Keratinocyte (primary cell): ENCODE measurements around the gene MTOR. TPM values are rescaled to one million over a fixed set of nuclear protein-coding genes. Genes with fewer than 3 reads are reported as not detected.

ENCODE experiments used
- DNase-seq: peaks from one replicate; pipeline ENCODE4 v3.0.0-alpha.2; 2011; ENCODE audit warnings: low read depth, missing footprints, low spot score
- FAIRE-seq: peaks from 2 replicates; lab custom pipeline; 2011; peaks lifted over from hg19 to GRCh38; lab: Jason Lieb, UNC
- H2AFZ ChIP-seq: 2 replicates; pipeline ENCODE4 v1.6.0; 2012; ENCODE audit warnings: low read length, control low read depth, inconsistent platforms; ENCODE audit not compliant: control insufficient read depth
- H3K27ac ChIP-seq: 2 replicates; pipeline ENCODE4 v1.5.1; 2011; ENCODE audit warnings: low read length; ENCODE audit not compliant: control insufficient read depth, insufficient read depth
- H3K27me3 ChIP-seq: 3 replicates; pipeline ENCODE4 v1.6.0; 2011; ENCODE audit warnings: low read length; ENCODE audit not compliant: control insufficient read depth, insufficient read depth; ENCODE audit errors: extremely low read depth
- H3K36me3 ChIP-seq, 2 experiments: 2 replicates in 1 of 2; 3 replicates in 1 of 2; pipeline ENCODE4 v1.5.1; 2011; ENCODE audit warnings: low read length in 2 of 2, mild to moderate bottlenecking in 1 of 2; ENCODE audit not compliant: control insufficient read depth in 2 of 2, insufficient read depth in 2 of 2; ENCODE audit errors: extremely low read depth in 1 of 2
- H3K4me1 ChIP-seq: 3 replicates; pipeline ENCODE4 v1.5.1; 2011; ENCODE audit warnings: low read length; ENCODE audit not compliant: control insufficient read depth, insufficient read depth; ENCODE audit errors: extremely low read depth
- H3K4me2 ChIP-seq: 3 replicates; pipeline ENCODE4 v1.6.0; 2011; ENCODE audit warnings: low read depth, low read length; ENCODE audit not compliant: control insufficient read depth, insufficient read depth; ENCODE audit errors: extremely low read depth
- H3K4me3 ChIP-seq, 3 experiments: fragments of 200-600 bp in 1 of 3; sonication (generic) in 1 of 3; 2 replicates in 2 of 3; 3 replicates in 1 of 3; pipeline ENCODE4 v1.5.1; 2011 to 2016; ENCODE audit warnings: low read length in 3 of 3, mild to moderate bottlenecking in 3 of 3, control low read depth in 2 of 3, inconsistent platforms in 1 of 3, low read depth in 1 of 3, mixed read lengths in 1 of 3, mixed run types in 1 of 3, moderate library complexity in 1 of 3; ENCODE audit not compliant: control insufficient read depth in 2 of 3, insufficient read depth in 2 of 3; ENCODE audit errors: extremely low read depth in 1 of 3
- H3K79me2 ChIP-seq: 2 replicates; pipeline ENCODE4 v1.6.0; 2012; ENCODE audit warnings: low read length; ENCODE audit not compliant: control insufficient read depth, insufficient read depth
- H3K9ac ChIP-seq: 3 replicates; pipeline ENCODE4 v1.6.0; 2011; ENCODE audit warnings: low read length; ENCODE audit not compliant: control insufficient read depth, insufficient read depth; ENCODE audit errors: extremely low read depth
- H3K9me1 ChIP-seq: 3 replicates; pipeline ENCODE4 v1.6.0; 2011; ENCODE audit warnings: low read length; ENCODE audit not compliant: control insufficient read depth, insufficient read depth; ENCODE audit errors: extremely low read depth
- H3K9me3 ChIP-seq: 2 replicates; pipeline ENCODE4 v1.5.1; 2012; ENCODE audit warnings: low read depth, low read length; ENCODE audit not compliant: control insufficient read depth
- H4K20me1 ChIP-seq: 3 replicates; pipeline ENCODE4 v1.6.0; 2011; ENCODE audit warnings: low read length; ENCODE audit not compliant: control insufficient read depth, insufficient read depth; ENCODE audit errors: extremely low read depth
- EZH2 ChIP-seq: IDR thresholded peaks from one replicate; pipeline ENCODE4 v1.6.1; 2012; ENCODE audit warnings: inconsistent platforms, mild to moderate bottlenecking, low read length, moderate library complexity
- dilution Hi-C: fragments of 300-500 bp; cut with MboI; formaldehyde crosslinking; loops from one replicate; pipeline ENCODE4 v1.7.0; 2020; ENCODE audit warnings: low sequenced_read_pairs; ENCODE audit not compliant: extremely low pct_ligation_motif_present
- polyA plus RNA-seq, 5 experiments: library from polyadenylated mRNA; depleted of rRNA in 3 of 5; stranded (reverse) in 3 of 5; stranded (forward) in 1 of 5; unstranded in 1 of 5; fragments of >200 nt; gene quantifications; 1 replicate in 1 of 5; 2 replicates in 3 of 5; 3 replicates in 1 of 5; pipeline versions ENCODE4 v1.2.1 to v1.2.3, GENCODE V29; 2011 to 2012; ENCODE audit warnings: missing spikeins in 2 of 5, low read depth in 1 of 5, low replicate concordance in 1 of 5
- TF ChIP-seq, protein P1 (sequence below), 3 experiments: IDR thresholded peaks in 1 of 3; conservative IDR thresholded peaks in 1 of 3; optimal IDR thresholded peaks in 1 of 3; 2 replicates in 2 of 3; 3 replicates in 1 of 3; pipeline versions ENCODE3 to v1.5.1; 2011; ENCODE audit warnings: low read length in 3 of 3, mild to moderate bottlenecking in 3 of 3, moderate library complexity in 2 of 3, control low read depth in 1 of 3, inconsistent platforms in 1 of 3; ENCODE audit not compliant: insufficient read depth in 2 of 3; ENCODE audit errors: extremely low read depth in 1 of 3

Gene MTOR
- polyA plus RNA-seq, 1 donor (not counting 4 experiments of a cell fraction or from before 2014, with no cell fraction given) = 31.5 TPM

DNA sequence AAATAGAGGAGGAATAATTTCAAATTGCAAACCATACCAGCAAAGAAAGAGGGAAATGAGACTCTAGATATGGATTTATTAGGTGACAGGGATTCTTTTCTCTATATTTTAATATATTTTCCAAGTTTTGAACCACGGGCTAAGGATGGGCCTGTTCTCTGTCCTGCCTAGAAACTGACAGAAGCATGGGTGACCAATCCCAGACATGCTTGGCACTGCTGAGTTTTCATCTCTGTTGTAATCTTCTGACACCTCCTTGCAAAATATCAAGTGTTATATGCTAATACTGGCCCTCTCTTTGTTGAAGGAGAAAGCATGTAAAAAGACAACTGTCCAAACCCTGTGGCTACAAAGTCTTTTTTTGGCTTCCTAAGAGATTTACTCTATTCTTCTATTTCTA is 74.0 kb downstream of the MTOR start:
- Histone ChIP-seq H3K4me3 (no peak overlapping the region), H3K9me1 (no peaks in the 10 kb centered on the region), H3K79me2 (no peaks in the 10 kb centered on the region), H4K20me1 (peaks cover 3% of the 10 kb centered on the region), H3K9me3 (no peaks in the 10 kb centered on the region), H3K9ac (no peak overlapping the region), H3K36me3 (peaks cover 12 to 19% of the 10 kb centered on the region in 2 experiments), H3K4me2 (no peak overlapping the region), H3K27me3 (no peaks in the 10 kb centered on the region), H3K27ac (no peak overlapping the region), H3K4me1 (no peaks in the 10 kb centered on the region), H2AFZ (no peak overlapping the region)
- DNase-seq (no peak), FAIRE-seq (no peak)
- TF ChIP-seq EZH2 = no peak
- TF ChIP-seq, protein P1, sequence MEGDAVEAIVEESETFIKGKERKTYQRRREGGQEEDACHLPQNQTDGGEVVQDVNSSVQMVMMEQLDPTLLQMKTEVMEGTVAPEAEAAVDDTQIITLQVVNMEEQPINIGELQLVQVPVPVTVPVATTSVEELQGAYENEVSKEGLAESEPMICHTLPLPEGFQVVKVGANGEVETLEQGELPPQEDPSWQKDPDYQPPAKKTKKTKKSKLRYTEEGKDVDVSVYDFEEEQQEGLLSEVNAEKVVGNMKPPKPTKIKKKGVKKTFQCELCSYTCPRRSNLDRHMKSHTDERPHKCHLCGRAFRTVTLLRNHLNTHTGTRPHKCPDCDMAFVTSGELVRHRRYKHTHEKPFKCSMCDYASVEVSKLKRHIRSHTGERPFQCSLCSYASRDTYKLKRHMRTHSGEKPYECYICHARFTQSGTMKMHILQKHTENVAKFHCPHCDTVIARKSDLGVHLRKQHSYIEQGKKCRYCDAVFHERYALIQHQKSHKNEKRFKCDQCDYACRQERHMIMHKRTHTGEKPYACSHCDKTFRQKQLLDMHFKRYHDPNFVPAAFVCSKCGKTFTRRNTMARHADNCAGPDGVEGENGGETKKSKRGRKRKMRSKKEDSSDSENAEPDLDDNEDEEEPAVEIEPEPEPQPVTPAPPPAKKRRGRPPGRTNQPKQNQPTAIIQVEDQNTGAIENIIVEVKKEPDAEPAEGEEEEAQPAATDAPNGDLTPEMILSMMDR (optimal IDR thresholded peaks at IDR 0.05 in 1 of 3, IDR thresholded peaks at IDR 0.05 in 1 of 3, conservative IDR thresholded peaks at IDR 0.05 in 1 of 3; ENCODE audit: extremely low read depth in 1 of 3, insufficient read depth in 2 of 3, low read length in 3 of 3) = no peak
- dilution Hi-C loops = no loop called here

GRCh38 chr1:11187931-11188330 is 74.4 kb downstream of the MTOR start:
- DNase-seq (no peak), FAIRE-seq (no peak)
- Histone ChIP-seq H3K9me1 (no peaks in the 10 kb centered on the region), H3K9me3 (no peaks in the 10 kb centered on the region), H3K27me3 (no peaks in the 10 kb centered on the region), H4K20me1 (peaks cover 3% of the 10 kb centered on the region), H3K9ac (no peak overlapping the region), H3K4me2 (no peak overlapping the region), H3K79me2 (no peaks in the 10 kb centered on the region), H3K27ac (no peak overlapping the region), H3K4me3 (no peak overlapping the region), H3K4me1 (no peaks in the 10 kb centered on the region), H3K36me3 (peaks cover 12 to 16% of the 10 kb centered on the region in 2 experiments), H2AFZ (no peak overlapping the region)
- TF ChIP-seq, protein P1 (optimal IDR thresholded peaks at IDR 0.05 in 1 of 3, IDR thresholded peaks at IDR 0.05 in 1 of 3, conservative IDR thresholded peaks at IDR 0.05 in 1 of 3; ENCODE audit: extremely low read depth in 1 of 3, insufficient read depth in 2 of 3, low read length in 3 of 3) = no peak
- no peak for TF ChIP-seq EZH2
- dilution Hi-C loops = no loop called here
